SHP77 treated with DMSO at 0.1 percent for 48 hours (cell line): ENCODE results near the gene TANGO6.
A peak's percentile ranks its signal among the peaks of the same experiment; 100 is the strongest.

Experiments
- DNase-seq: peaks from one replicate; lab custom pipeline; 2025; lab: John Stamatoyannopoulos, UW

Gene TANGO6

DNA sequence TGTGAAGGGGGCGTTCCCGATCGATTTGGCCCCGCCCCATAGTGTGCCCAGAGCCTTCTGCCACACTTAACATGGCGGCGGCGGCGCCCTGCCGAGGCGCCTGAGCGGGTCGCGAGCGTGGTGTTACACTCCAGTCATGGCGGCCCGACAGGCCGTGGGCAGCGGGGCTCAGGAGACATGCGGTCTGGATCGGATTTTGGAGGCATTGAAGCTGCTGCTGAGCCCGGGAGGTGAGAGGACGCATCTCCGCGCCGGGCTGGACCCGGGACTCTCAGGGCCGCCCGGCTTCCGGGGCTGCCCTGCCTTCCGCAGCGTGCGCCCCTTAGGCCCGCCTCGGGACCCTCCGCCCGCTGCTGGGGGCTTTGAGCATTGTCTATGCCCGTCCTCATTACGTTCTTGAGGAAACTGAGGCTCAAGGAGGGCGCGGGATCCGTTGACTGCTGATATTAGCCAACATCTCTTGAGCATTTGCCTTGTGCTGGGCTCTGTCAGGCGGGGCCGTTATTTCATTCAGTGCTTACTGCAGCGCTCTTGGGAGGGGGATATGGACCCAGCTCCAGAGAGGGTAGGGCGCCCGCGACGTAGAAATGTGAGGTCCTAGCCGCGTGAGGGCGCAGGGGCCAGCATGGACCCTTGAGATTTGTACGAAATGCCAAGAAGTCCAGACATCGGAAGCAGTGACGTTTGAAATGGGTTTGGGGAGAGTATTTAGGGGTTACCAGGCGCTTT is at the start of gene TANGO6:
TSS of gene TANGO6 (plus strand) at position 50 of the 729 bp plus-strand sequence. CDS start at position 137, 87 bp downstream.
- DNase-seq = peak; percentile 53

DNA sequence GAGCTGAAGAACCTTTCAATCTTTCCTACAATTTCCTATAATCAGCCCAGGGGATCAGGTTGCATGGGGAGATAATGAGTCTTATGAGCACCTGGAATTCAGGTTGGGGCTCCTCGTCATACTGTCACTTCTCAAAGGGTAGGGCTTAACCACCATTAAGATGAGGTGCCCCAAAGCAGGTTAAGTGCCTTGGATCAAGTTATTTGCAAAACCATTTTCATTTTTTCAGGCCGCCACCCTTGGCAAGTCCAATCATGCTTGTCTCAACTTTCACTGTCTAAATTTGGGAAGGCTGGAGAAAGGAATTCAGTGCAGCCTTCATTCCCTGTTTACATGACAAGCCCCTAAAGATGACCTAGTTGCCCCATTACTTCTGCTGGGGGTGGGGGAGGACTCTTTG is 44.9 kb upstream of the TANGO6 start:
- DNase-seq = no peak

DNA sequence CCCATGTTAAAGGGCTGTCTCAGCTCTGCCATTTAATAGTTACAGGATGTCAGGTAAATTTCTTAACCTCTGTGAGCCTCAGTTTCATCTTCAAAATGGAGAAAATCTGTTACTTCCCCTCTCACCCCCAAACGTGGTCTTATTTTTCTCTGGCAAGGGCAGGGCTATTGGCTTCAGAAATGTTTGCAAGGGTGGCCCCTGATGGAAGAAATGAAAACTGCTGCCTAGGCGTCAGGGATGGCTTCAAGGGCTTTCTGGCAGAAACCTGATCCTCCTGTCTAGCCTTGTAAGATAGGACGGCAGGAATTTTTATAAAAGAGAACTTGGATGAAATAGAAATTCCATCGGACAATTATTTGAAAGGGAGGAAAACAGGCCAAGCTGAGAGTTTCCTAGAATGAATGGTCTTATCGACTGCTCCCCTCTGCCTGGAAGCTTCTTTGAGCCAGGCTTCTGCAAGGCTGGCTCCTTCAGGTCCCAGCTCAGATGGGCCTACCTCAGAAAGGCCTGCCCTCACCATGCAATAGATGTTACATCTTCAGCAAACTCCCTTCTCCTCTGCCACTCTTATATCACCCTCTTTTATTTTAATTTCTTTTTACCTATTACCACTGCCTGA is 43.0 kb upstream of the TANGO6 start:
- peak; percentile 38 for DNase-seq

DNA sequence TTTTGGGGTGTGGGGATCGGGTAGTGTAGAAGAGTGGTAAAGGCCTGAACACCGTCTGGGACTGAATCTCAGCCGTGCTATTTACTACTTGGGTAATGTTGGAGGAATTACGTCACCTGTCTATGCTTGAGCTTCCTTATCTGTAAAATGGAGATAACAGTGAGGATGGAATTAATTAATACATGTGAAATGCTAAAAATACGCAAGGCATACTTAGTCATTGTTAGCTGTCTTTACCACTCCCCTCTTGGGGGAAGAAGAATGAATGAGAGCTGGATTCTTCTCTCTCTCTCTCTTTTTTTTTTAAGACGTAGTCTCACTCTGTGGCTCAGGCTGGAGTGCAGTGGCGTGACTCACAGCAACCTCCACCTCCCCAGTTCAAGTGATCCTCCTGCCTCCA is 41.1 kb upstream of the TANGO6 start:
- DNase-seq = no peak

DNA sequence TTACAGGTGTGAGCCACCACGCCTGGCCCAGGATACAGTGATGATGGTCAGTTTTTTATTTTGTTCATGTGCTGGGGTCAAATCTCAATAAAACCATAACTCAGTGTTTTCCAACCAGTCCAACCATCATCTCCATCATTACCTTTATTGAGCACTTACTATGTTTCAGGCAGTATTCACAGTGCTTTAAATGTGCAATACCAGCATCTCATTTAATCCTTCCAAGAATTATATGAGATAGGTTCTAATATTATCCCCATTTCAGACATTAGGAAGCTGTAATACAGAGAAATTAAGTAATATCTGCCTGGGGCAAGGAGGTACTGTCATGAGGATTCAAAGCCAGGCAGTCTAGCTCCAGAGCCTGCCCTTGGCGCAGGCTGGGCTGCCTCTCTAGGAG is 36.9 kb upstream of the TANGO6 start:
- no peak for DNase-seq

DNA sequence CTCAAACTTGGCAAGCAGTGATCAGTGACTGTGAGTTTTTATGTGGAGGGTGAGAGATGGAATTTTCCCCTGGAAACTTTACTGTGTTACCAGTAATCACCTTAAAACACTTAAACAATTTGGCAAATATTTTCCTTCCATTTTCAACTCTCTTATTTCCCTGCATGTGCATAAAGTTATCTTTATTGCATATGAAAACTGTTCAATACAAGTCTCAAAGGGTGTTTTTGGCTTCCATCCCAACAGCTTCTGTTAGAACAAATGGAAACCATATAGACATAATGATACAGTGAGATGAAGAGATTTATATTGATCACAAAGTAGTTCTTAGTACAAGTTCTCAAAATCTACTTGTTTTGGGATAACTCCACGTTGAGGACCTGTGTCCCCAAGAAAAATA is 36.4 kb upstream of the TANGO6 start:
- no peak for DNase-seq

DNA sequence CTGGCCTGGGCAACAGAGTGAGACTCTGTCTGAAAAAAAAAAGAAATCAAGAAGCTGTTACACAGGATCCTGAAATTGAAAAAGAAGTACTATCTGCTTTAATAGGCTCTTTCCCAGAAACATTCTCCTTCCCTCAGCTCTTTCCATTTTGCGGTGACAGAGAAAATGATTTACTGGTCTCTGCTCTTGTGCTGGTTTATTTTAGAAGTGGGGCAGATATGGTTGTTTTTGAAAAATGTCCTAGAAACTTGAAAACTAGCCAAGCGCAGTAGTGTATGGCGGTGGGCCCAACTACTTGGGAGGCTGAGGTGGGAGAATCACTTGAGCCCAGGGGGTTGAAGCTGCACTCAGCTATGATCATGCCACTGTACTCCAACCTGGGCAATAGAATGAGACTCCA is 28.8 kb upstream of the TANGO6 start:
- DNase-seq = no peak

DNA sequence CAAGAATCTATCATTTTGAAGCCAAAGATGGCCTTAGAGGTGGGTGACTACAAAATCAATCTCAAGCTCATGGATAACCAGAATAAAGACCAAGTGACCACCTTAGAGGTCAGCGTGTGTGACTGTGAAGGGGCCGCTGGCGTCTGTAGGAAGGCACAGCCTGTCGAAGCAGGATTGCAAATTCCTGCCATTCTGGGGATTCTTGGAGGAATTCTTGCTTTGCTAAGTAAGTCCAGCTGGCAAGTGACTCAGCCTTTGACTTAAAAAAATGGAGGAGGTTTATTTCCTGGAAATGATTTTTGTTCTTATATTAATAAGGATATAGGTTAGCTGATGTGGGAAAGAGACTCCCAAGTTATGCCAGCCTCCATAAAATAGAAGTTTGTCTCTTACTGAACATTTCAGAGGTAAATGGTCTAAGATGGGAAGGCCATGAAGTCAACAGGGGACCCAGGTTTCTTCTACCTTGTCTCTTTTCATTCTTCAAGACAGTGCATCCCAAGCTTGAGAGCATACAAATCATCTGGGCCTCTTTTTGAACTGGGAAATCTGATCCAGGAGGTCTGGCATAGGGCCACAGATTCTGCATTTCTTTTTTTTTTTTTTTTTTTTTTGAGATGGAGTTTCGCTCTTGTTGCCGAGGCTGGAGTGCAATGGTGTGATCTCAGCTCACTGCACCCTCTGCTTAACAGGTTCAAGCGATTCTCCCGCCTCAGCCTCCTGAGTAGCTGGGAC is 19.8 kb upstream of the TANGO6 start:
- DNase-seq = no peak

DNA sequence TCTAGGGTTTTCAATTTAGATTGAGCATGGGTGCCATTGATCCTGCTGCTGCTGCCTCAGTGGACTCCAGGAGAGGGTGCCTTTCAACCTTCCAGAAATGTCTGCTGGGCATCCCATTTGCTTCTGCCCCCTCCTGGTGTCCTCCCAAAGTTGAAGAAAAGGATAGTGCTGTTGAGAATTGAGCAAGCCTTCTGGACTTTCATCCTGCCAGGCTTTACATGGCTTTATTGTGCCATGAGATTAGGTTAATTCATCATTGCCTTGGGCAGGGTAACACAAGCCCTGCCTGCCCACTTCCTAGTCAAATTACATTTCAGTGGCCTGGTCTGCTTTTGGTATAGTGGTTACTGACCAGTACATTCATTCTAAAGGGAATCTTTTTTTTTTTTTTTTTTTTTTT is 17.9 kb upstream of the TANGO6 start:
- no peak for DNase-seq

DNA sequence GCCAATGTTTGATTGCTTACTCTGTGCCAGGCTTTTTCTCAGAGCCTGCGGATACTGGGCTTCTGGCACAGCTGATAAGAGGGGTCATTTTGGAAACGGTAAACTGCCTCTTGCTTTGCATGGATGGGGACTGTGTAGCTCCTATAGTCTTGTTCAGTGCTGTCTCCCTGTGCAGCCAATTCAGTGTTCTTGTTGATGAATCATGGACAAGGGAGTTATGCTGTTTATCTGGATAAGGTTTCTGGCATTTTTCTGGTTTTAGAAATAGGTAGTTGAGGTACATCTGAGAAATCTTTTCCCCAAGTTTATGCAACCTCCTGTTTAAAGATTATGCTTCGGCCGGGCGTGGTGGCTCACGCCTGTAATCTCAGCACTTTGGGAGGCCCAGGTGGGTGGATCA is 16.7 kb upstream of the TANGO6 start:
- no peak for DNase-seq

DNA sequence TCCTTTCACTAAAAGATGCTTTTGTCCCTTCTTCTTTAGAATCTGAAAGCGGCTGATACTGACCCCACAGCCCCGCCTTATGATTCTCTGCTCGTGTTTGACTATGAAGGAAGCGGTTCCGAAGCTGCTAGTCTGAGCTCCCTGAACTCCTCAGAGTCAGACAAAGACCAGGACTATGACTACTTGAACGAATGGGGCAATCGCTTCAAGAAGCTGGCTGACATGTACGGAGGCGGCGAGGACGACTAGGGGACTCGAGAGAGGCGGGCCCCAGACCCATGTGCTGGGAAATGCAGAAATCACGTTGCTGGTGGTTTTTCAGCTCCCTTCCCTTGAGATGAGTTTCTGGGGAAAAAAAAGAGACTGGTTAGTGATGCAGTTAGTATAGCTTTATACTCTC is 10.1 kb upstream of the TANGO6 start:
- no peak for DNase-seq

DNA sequence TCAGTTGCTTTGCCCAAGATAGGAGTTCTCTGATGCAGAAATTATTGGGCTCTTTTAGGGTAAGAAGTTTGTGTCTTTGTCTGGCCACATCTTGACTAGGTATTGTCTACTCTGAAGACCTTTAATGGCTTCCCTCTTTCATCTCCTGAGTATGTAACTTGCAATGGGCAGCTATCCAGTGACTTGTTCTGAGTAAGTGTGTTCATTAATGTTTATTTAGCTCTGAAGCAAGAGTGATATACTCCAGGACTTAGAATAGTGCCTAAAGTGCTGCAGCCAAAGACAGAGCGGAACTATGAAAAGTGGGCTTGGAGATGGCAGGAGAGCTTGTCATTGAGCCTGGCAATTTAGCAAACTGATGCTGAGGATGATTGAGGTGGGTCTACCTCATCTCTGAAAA is 8.8 kb upstream of the TANGO6 start:
- DNase-seq = no peak

DNA sequence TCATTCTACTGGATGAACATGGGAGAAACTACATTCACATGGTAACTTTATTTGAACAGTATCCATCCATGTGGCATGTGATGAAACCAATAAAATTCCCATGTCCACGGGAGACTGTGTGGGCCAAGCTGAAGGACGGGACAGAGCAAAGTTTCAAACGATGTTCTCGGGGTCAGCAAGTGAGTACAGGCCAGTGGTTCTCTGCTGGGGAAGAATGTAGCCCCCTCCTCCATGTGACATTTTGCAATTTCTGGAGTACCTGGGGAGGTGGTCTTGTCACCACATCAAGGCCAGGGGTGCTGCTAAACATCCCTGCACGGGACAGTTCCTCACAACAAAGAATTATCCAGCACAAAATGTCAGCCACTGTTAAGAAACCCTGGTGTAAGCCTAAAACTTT is 7.4 kb upstream of the TANGO6 start:
- no peak for DNase-seq

DNA sequence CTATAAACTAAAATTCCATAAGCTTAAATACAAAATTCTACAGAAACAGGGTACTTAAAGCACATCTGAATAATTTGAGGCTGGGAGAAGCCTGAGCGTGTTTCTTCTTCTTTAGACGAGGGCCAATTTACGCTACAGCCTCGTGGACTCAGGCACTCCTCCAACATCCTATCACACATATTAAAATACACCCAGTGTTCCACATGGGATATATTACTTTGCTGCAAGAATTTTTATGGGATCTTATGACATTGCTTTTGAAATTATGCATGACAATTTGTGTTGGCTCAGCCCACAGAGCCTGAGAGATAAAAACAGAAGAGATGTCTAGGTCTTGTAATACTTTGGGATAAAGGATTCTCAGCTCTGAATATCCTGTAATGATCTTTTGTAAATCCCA is 3.5 kb upstream of the TANGO6 start:
- DNase-seq = no peak

DNA sequence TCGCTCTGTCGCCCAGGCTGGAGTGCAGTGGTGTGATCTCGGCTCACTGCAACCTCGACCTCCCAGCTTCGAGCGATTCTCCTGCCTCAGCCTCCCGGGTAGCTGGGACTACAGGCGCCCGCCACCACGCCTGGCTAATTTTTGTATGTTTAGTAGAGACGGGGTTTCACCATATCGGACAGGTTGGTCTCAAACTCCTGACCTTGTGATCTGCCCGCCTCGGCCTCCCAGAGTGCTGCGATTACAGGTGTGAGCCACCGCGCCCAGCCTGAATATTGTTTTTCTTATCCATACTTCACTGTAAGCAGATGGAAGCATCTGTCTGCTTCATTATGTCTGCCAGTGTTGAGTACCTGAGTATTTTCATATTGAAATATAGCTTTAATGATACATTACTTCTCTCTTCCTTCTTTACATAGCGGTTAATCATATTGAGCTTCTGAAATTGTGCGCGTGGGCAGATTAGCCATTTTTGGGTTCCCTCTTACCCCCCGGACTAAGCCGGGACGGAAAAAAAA is 308 bp upstream of the TANGO6 start:
- peak; percentile 67 for DNase-seq

DNA sequence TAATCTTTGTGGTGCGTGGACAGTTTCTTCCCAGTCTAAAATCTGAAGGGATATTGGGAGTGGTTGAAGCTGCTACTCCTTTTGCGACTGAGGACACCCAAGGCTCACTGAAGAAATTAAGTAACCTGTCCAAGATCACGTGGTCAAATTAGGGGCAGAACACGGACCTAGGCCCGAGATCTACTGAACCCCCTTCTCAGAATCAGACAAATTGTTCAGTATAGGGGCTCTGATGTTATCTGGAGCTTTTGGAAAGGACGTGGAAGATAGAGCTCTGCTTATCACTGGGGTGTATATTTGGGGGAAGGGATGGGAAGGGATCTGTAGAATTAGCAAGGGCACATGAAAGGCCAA is 857 bp downstream of the TANGO6 start:
- DNase-seq = no peak

DNA sequence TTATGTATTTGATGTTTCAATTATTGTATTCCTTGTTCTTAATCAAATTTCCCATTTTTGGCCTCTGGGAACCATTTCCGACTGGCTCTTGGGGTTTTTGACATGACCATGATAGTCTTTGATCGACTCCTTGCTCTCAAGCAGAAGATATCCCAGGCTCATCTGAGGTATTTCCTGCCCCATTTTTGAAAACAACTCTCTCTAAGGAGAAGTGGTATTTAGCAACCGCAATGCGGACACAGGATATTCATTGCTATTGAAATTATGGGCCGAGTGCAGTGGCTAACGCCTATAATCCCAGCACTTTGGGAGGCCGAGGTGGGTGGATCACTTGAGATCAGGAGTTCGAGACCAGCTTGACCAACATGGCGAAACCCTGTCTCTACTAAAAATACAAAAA is 5.5 kb downstream of the TANGO6 start:
- no peak for DNase-seq

DNA sequence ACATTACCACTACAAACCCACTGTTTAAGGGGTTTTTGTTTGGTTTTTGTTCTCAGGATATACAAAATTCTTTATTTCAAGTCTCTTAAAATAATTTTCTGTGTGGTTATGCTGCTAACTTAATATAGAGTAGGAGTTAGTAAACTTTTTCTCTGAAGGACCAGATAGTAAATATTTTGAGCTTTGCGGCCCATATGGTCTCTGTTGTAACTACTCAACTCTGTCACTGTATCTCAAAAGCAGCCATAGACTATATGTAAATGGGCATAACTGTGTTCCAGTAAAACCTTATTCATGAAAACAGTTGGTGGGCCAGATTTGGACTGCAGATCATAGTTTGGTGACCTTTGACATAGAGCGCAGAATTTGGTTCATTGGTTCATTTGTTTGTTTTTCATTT is 7.2 kb downstream of the TANGO6 start:
- DNase-seq = no peak

DNA sequence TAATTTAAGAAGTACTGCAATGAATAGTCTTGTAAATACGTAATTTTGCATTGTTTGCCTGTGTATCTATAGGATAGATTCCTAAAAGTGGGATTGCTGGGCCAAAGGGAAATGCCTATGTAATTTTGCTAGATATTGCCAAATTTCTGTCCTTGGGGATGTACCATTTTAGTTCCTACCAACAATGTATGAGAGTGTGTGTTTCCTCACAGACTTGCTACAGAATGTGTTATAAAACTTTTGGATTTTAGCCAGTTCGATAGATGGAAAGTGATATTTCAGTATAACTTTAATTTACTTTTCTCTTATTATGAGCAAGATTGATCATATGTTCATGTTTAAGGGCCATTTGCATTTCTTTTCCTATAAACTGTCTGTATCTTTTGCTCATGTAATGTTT is 8.3 kb downstream of the TANGO6 start:
- no peak for DNase-seq

DNA sequence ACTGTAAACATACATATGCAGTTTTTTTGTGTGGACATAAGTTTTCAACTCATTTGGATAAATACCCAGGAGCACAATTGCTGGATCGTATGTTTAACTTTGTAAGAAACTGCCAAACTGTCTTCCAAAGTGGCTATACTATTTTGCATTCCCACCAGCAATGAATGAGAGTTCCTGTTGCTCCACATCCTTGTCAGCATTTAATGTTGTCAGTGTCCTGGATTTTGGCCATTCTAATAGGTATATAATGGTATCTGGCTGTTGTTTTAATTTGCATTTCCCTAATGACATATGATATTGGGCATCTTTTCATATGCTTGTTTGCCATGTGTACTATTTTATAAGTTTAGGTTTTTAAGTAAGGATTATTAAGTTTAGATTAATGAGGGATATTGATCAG is 14.1 kb downstream of the TANGO6 start:
- DNase-seq = no peak

DNA sequence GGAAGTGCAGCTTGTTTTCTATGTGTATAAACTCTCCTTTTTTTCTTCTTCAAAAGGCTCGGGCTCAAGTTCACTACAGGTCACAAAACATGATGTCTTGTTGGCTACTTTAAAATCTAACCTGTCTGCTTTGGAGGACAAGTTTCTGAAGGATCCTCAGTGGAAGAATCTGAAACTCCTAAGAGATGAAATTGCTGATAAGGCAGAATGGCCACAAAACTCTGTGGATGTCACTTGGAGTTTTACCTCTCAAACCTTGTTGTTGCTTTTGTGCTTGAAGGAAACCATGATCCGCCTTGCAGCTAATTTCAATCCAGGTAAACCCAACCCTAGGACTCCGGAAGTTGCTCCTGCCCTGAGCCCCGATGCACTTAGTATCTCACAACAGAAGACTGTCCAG is 16.5 kb downstream of the TANGO6 start:
- no peak for DNase-seq

DNA sequence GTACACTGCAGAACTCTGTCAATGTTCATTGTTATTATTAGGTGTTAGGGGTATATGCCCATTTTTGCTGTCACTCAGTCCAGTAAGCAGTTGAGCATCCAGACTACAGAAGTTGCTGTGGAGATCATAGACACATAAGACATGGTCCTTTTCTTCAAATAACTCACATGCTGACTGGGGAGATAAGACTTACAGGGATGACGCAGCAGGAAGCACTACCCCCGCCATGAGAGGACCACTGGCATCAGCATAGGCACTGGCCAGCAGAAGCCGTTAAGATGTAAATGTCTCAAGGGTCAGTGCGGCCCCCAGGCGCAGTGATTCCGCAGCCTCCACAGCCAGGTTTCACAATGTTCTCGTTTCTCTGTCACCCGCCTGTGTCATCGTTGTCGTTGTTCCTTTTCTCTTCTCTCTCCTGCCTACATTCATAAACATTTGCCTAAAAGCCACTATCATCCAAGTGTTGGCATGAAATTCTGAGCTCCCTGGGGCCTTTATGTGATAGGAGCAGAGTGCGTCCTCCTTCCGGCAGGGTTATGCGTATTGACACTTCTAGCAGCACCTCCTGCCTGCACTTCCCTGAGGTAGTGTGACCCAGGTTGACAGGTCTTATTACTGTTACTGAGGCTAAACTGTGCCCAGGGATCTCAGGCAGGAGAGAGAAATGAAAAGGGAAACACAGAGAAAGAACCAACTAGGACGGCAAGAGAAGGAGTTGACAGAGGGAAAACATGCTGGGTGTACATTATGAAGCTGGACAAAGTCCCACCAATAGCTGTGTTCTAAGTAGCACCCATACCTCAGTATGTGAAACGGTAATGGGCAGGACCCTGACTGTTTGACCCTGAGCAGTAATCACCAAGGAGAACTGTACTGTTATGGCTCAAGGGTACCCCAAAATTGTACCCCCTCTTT is 17.9 kb downstream of the TANGO6 start:
- no peak for DNase-seq
